IMR-90 (cell line): ENCODE measurements around the gene LMOD2. TPM values are rescaled to one million over a fixed set of nuclear protein-coding genes. Genes with fewer than 3 reads are reported as not detected.

Source experiments
- ATAC-seq: fragments of 200-7000 bp; cut with Tn5 transposase; 2 replicates; pipeline ENCODE4 v1.9.1; 2020; ENCODE audit warnings: low read depth, mild to moderate bottlenecking, moderate library complexity
- BruUV-seq: library from RNA; stranded (reverse); fragments of 400-500 nt; replicated peaks from 2 replicates; lab custom pipeline; 2021; lab: Mats Ljungman, UMichigan
- CTCF ChIA-PET: fragments of 300-600 bp; formaldehyde crosslinking; extraction: SDS; loops from one replicate; lab custom pipeline; 2021; ENCODE audit warnings: antibody characterized with exemption; lab: Yijun Ruan, JAX
- POLR2A ChIA-PET: fragments of 300-600 bp; sonication (Branson Sonifier 250); formaldehyde crosslinking; loops from one replicate; lab custom pipeline; 2022; ENCODE audit warnings: antibody characterized with exemption; ENCODE audit not compliant: unreplicated experiment; lab: Charles Lee
- DNase-seq: peaks from one replicate; pipeline ENCODE4 v3.0.0; 2013
- H2AFZ ChIP-seq: replicated peaks from 2 replicates; pipeline ENCODE3; 2013; ENCODE audit warnings: low read length, mild to moderate bottlenecking; ENCODE audit not compliant: poor library complexity
- H2AK5ac ChIP-seq: 2 replicates; pipeline ENCODE4 v1.6.1; 2013; ENCODE audit warnings: low read depth, low read length, inconsistent platforms
- H2AK9ac ChIP-seq: replicated peaks from 2 replicates; pipeline ENCODE3; 2013; ENCODE audit warnings: mild to moderate bottlenecking, low read depth, low read length, moderate library complexity; ENCODE audit not compliant: poor library complexity
- H2BK120ac ChIP-seq: 2 replicates; pipeline ENCODE4 v1.6.1; 2013; ENCODE audit warnings: low read depth, low read length, inconsistent platforms
- H2BK15ac ChIP-seq: 3 replicates; pipeline ENCODE4 v1.6.1; 2013; ENCODE audit warnings: low read depth, low read length, inconsistent platforms
- H2BK20ac ChIP-seq: 2 replicates; pipeline ENCODE4 v1.6.1; 2013; ENCODE audit warnings: low read depth, mild to moderate bottlenecking, inconsistent platforms, low read length, moderate library complexity
- H2BK5ac ChIP-seq: 2 replicates; pipeline ENCODE4 v1.6.1; 2013; ENCODE audit warnings: mild to moderate bottlenecking, low read depth, low read length, inconsistent platforms; ENCODE audit not compliant: poor library complexity, severe bottlenecking
- H3K14ac ChIP-seq: replicated peaks from 2 replicates; pipeline ENCODE4 v1.6.1; 2013; ENCODE audit warnings: low read depth, low read length, inconsistent platforms
- H3K18ac ChIP-seq: 2 replicates; pipeline ENCODE4 v1.6.1; 2013; ENCODE audit warnings: low read depth, low read length, control low read depth
- H3K23ac ChIP-seq: 2 replicates; pipeline ENCODE4 v1.6.1; 2013; ENCODE audit warnings: low read depth, low read length, inconsistent platforms
- H3K27ac ChIP-seq: 2 replicates; pipeline ENCODE4 v1.5.1; 2013; ENCODE audit warnings: mild to moderate bottlenecking, control low read depth, low read length; ENCODE audit not compliant: insufficient read depth
- H3K27me3 ChIP-seq: 2 replicates; pipeline ENCODE4 v1.6.1; 2013; ENCODE audit warnings: low read length; ENCODE audit not compliant: control insufficient read depth, insufficient read depth
- H3K36me3 ChIP-seq: 2 replicates; pipeline ENCODE4 v1.6.1; 2013; ENCODE audit warnings: low read length, mixed read lengths; ENCODE audit not compliant: control insufficient read depth, insufficient read depth
- H3K4ac ChIP-seq: 2 replicates; pipeline ENCODE4 v1.6.1; 2013; ENCODE audit warnings: low read depth, low read length, inconsistent platforms
- H3K4me1 ChIP-seq: 2 replicates; pipeline ENCODE4 v1.6.1; 2013; ENCODE audit warnings: low read length, mixed read lengths; ENCODE audit not compliant: control insufficient read depth, insufficient read depth
- H3K4me2 ChIP-seq: 2 replicates; pipeline ENCODE4 v1.6.1; 2013; ENCODE audit warnings: low read depth, mild to moderate bottlenecking, control low read depth, low read length, moderate library complexity
- H3K4me3 ChIP-seq: 2 replicates; pipeline ENCODE4 v1.5.1; 2013; ENCODE audit warnings: low read depth, mild to moderate bottlenecking, control low read depth, low read length, moderate library complexity; ENCODE audit not compliant: insufficient read depth
- H3K56ac ChIP-seq: 2 replicates; pipeline ENCODE4 v1.6.1; 2013; ENCODE audit warnings: low read length, inconsistent platforms; ENCODE audit not compliant: insufficient read depth; ENCODE audit errors: extremely low read depth
- H3K79me1 ChIP-seq, 2 experiments: 2 replicates each; pipeline ENCODE4 v1.6.1; 2013; ENCODE audit warnings: low read length in 2 of 2, inconsistent platforms in 1 of 2, low read depth in 1 of 2
- H3K9ac ChIP-seq: 2 replicates; pipeline ENCODE4 v1.6.1; 2013; ENCODE audit warnings: low read depth, low read length, control low read depth
- H3K9me1 ChIP-seq: 2 replicates; pipeline ENCODE4 v1.6.1; 2013; ENCODE audit warnings: low read length, inconsistent platforms; ENCODE audit not compliant: insufficient read depth
- H3K9me3 ChIP-seq: 2 replicates; pipeline ENCODE4 v1.6.1; 2013; ENCODE audit warnings: low read length; ENCODE audit not compliant: control insufficient read depth, insufficient read depth
- H4K20me1 ChIP-seq: 2 replicates; pipeline ENCODE4 v1.6.1; 2013; ENCODE audit warnings: low read length, inconsistent platforms; ENCODE audit not compliant: insufficient read depth
- H4K5ac ChIP-seq: 2 replicates; pipeline ENCODE4 v1.6.1; 2013; ENCODE audit warnings: mild to moderate bottlenecking, low read depth, low read length, control low read depth
- H4K8ac ChIP-seq, 2 experiments: 2 replicates each; pipeline ENCODE4 v1.6.1; 2013; ENCODE audit warnings: low read depth in 2 of 2, low read length in 2 of 2, control low read depth in 1 of 2, inconsistent platforms in 1 of 2
- H4K91ac ChIP-seq: 2 replicates; pipeline ENCODE4 v1.6.1; 2013; ENCODE audit warnings: low read depth, low read length, inconsistent platforms; ENCODE audit not compliant: insufficient read depth
- MAZ ChIP-seq: IDR thresholded peaks from 2 replicates; pipeline ENCODE4 v1.6.1; 2012; ENCODE audit warnings: low read depth, mild to moderate bottlenecking, low read length, improper control_type of control experiment, moderate library complexity, borderline replicate concordance
- MXI1 ChIP-seq: IDR thresholded peaks from 2 replicates; pipeline ENCODE4 v1.6.1; 2012; ENCODE audit warnings: low read depth, mild to moderate bottlenecking, low read length, moderate library complexity, borderline replicate concordance
- NFE2L2 ChIP-seq: fragments of 150-350 bp; IDR thresholded peaks from 2 replicates; pipeline ENCODE4 v1.6.1; 2016; ENCODE audit warnings: low read depth, mild to moderate bottlenecking, low read length
- RAD21 ChIP-seq: IDR thresholded peaks from 2 replicates; pipeline ENCODE4 v1.6.1; 2012; ENCODE audit warnings: low read length, improper control_type of control experiment
- RFX5 ChIP-seq: IDR thresholded peaks from 2 replicates; pipeline ENCODE4 v1.8.0; 2012; ENCODE audit warnings: low read depth, mild to moderate bottlenecking, low read length, moderate library complexity
- WGBS, 2 experiments: methylation state at CpG; one replicate each; pipeline versions ENCODE4 v1.1.5 to v1.1.7; 2013; ENCODE audit warnings: missing lambda C conversion rate in 2 of 2; ENCODE audit not compliant: insufficient read length in 1 of 2; ENCODE audit errors: extremely low coverage in 2 of 2; 5-methylcytosine and 5-hydroxymethylcytosine counted together
- dilution Hi-C: fragments of 300-500 bp; cut with HindIII; formaldehyde crosslinking; loops from one replicate; pipeline ENCODE4 v1.14.3; 2018; ENCODE audit warnings: low sequenced_read_pairs; ENCODE audit not compliant: unreplicated experiment
- in situ Hi-C: fragments of 300-500 bp; cut with MboI; formaldehyde crosslinking; loops from 3 replicates; pipeline ENCODE4 v1.14.3; 2019; ENCODE audit warnings: low sequenced_read_pairs, inconsistent platforms, mixed read lengths
- intact Hi-C: fragments of 100-400 bp; cut with micrococcal nuclease; formaldehyde crosslinking; loops from 2 replicates; pipeline ENCODE4 v1.10.0; 2022
- polyA plus RNA-seq, 3 experiments: library from polyadenylated mRNA; depleted of rRNA; stranded (reverse); fragments of >200 nt; gene quantifications; 2 replicates each; pipeline ENCODE4 v1.2.3, GENCODE V29; 2012; ENCODE audit warnings: low replicate concordance in 1 of 3
- total RNA-seq: library from RNA; depleted of rRNA; stranded (reverse); fragments of >200 nt; gene quantifications from 2 replicates; pipeline ENCODE4 v1.2.3, GENCODE V29; 2012

Gene LMOD2
- total and polyA plus RNA-seq, 2 of the 4 experiments (the other 2 are of a cell fraction): not detected

GRCh38 chr7:123637203-123637602, 18.5 kb upstream of the LMOD2 start:
- in situ Hi-C loops: loop anchor here (25.0 kb wide), 1 partner anchor 225 kb away; no protein-coding TSS in a partner anchor
- Histone ChIP-seq H3K36me3 (no peaks in the 10 kb centered on the region), H2BK20ac (no peak overlapping the region), H2BK120ac (no peak overlapping the region), H2AK9ac (no peak overlapping the region), H2BK15ac (no peak overlapping the region), H2AFZ (no peak overlapping the region), H3K27me3 (no peaks in the 10 kb centered on the region), H3K4ac (no peak overlapping the region), H2AK5ac (no peak overlapping the region), H4K5ac (no peak overlapping the region), H4K91ac (no peak overlapping the region), H3K56ac (no peak overlapping the region), H3K27ac (no peak overlapping the region), H3K79me1 (no peaks in the 10 kb centered on the region), H3K4me3 (no peak overlapping the region), H3K14ac (no peak overlapping the region), H3K9ac (no peak overlapping the region), H3K23ac (no peak overlapping the region), H3K18ac (no peak overlapping the region), H4K8ac (no peak overlapping the region), H3K9me1 (peaks cover 3% of the 10 kb centered on the region; the same call in 1 of the 2 replicates), H4K20me1 (no peaks in the 10 kb centered on the region), H3K4me1 (no peaks in the 10 kb centered on the region), H3K4me2 (no peak overlapping the region), H3K9me3 (no peaks in the 10 kb centered on the region), H2BK5ac (no peak overlapping the region)
- intact Hi-C loops: loop anchor here (5.0 to 10.0 kb wide), 5 partner anchors 45 to 1220 kb away; no protein-coding TSS in a partner anchor
- TF ChIP-seq MAZ (no peak), NFE2L2 (no peak), RAD21 (no peak), RFX5 (no peak), MXI1 (no peak)
- DNase-seq: no peak
- ChIA-PET POLR2A (interaction anchor here (0.5 kb wide), 1 partner anchor 183 kb away, joined by 9 read pairs; no protein-coding TSS in a partner anchor), CTCF (interaction anchor here (0.9 to 2.6 kb wide), 5 partner anchors 15 to 238 kb away, joined by 3 to 17 read pairs (median 3); no protein-coding TSS in a partner anchor)
- WGBS, 2 experiments: 30% methylated on average over 2 of the region's 3 CpGs; no CpG with 5 or more reads in 1 of the 2 experiments
- BruUV-seq: no TSS peak
- dilution Hi-C loops: no loop called here
- ATAC-seq: no peak
